Activated CD4-positive, alpha-beta memory T cell treated with anti-CD3 and anti-CD28 coated beads, Interleukin-2, amount 10 ng/mL, durations not matched to agents 7 days and 5 days (primary cell): ENCODE measurements around the gene POU2AF2. TPM values are rescaled to one million over a fixed set of nuclear protein-coding genes. Genes with fewer than 3 reads are reported as not detected.
A peak's percentile ranks its signal among the peaks of the same experiment; 100 is the strongest.
"Not testable (repeated sequence)": the region's sequence is repeated elsewhere in the genome, so short reads cannot be mapped to it uniquely, and the experiment has no call there.

ENCODE experiments used
- CTCF ChIA-PET: fragments of 350-600 bp; sonication (Branson Sonifier 250); formaldehyde crosslinking; loops from one replicate; lab custom pipeline; 2021; ENCODE audit warnings: antibody characterized with exemption, inconsistent platforms; lab: Charles Lee
- POLR2A ChIA-PET: fragments of 350-600 bp; sonication (Branson Sonifier 250); formaldehyde crosslinking; loops from one replicate; lab custom pipeline; 2021; ENCODE audit warnings: antibody characterized with exemption; lab: Charles Lee
- DNase-seq: peaks from one replicate; pipeline ENCODE4 v3.0.0-alpha.2; 2020
- H3K27ac Mint-ChIP-seq: one replicate; pipeline ENCODE4 v1.8.0; 2021; ENCODE audit warnings: mild to moderate bottlenecking, mixed read lengths
- H3K27me3 Mint-ChIP-seq: one replicate; pipeline ENCODE4 v1.8.0; 2021; ENCODE audit warnings: mixed read lengths
- H3K36me3 Mint-ChIP-seq: one replicate; pipeline ENCODE4 v1.8.0; 2021; ENCODE audit warnings: low read depth, mixed read lengths
- H3K4me1 Mint-ChIP-seq: one replicate; pipeline ENCODE4 v1.8.0; 2021; ENCODE audit warnings: mixed read lengths
- H3K4me3 Mint-ChIP-seq: one replicate; pipeline ENCODE4 v1.8.0; 2021; ENCODE audit warnings: mild to moderate bottlenecking, mixed read lengths
- H3K9me3 Mint-ChIP-seq: one replicate; pipeline ENCODE4 v1.8.0; 2021; ENCODE audit warnings: mixed read lengths
- total RNA-seq, 2 experiments: library from RNA; stranded (reverse); gene quantifications; one replicate each; pipeline ENCODE4 v1.2.3, GENCODE V29; 2021

POU2AF2 gene
- not detected for total RNA-seq

- Mint-ChIP-seq H3K27me3 (peaks cover 35% of the 10 kb centered on the region), H3K9me3 (no peaks in the 10 kb centered on the region), H3K4me3 (no peak within 1 kb of the TSS), H3K4me1 (no peaks in the 10 kb centered on the region), H3K27ac (no peak within 1 kb of the TSS), H3K36me3 (no peaks in the 10 kb centered on the region)
- no peak for DNase-seq
- ChIA-PET CTCF (no interaction called here), POLR2A (no interaction called here)
Measured at GRCh38 chr11:111245425-111245824, at the start of gene POU2AF2. POU2AF2 (plus strand) TSS chr11:111245725; CDS start chr11:111245854, 129 bp downstream.

DNA sequence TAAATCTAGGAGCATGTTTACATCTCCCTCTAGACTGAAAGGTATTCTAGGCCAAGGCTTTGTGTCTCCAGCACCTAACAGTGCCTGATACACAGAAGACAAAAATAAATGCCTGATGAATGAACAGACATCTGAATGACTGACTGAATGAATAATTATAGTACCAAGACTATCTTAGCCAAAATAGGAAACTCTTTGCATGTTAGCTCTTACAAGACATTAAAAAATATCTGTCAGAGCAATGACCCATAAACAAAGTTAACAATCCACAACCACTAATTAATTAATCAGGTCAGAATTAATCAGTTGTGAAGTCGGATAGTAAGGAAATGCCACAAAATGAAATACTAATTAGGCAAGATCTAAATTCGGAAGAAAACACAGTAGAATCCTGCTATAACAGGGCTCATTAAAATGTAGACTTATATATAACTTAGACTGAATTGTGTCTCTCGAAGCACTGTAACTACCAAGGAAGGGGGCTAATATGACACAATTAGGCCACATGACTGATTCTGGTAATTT lies 45.5 kb upstream of the POU2AF2 start:
- H3K27ac Mint-ChIP-seq: no peak overlapping the region
- ChIA-PET POLR2A (no interaction called here), CTCF (no interaction called here)
- DNase-seq: no peak
- no peaks in the 10 kb centered on the region for H3K36me3 Mint-ChIP-seq
- H3K27me3 Mint-ChIP-seq: peaks cover 7% of the 10 kb centered on the region
- H3K4me1 Mint-ChIP-seq: peaks cover 2% of the 10 kb centered on the region
- H3K4me3 Mint-ChIP-seq: no peak overlapping the region
- no peaks in the 10 kb centered on the region for H3K9me3 Mint-ChIP-seq

- Mint-ChIP-seq H3K9me3 (no peaks in the 10 kb centered on the region), H3K27ac (no peak overlapping the region), H3K27me3 (peaks cover 6% of the 10 kb centered on the region), H3K4me1 (peaks cover 14% of the 10 kb centered on the region), H3K36me3 (peaks cover 2% of the 10 kb centered on the region), H3K4me3 (no peak overlapping the region)
- DNase-seq: no peak
- ChIA-PET CTCF (no interaction called here), POLR2A (no interaction called here)
Measured at GRCh38 chr11:111204211-111204610, 41.3 kb upstream of the POU2AF2 start.

DNA sequence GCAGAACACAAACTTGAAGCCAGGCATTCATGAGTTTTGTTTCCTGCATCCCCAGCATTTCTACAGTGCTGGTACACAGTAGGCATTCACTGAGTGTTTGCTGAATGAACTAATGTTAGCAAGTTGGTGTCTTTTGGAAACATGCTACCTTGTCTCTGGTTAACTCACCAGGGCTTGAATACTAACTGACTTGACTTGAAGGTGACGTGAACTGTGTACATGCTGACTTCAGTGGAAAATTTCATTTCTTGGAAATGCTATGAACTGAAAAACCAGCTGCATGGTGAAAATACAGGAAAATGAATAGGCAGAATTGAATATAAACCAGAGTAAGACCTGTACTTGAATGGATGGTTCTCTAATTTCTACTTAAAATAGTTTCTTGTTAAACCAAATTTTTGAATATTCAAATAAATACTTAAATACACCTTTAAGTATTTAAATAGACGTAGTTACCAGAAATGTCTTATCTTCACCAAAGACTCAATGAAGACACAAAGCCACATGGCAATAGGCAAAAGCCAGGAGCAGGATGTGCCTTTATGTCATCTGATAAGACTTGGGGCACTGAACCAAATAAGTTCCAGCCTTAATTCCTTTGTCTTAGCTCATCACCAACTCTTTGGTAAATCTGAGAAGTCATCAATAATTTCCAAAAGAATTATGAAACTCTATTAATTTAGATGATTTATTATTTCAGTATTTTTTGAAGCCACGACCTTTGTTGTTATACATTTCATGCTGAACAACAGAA lies 39.7 kb upstream of the POU2AF2 start:
- Mint-ChIP-seq H3K36me3 (peaks cover 2% of the 10 kb centered on the region), H3K27ac (no peak overlapping the region), H3K27me3 (peaks cover 9% of the 10 kb centered on the region), H3K9me3 (no peaks in the 10 kb centered on the region), H3K4me1 (peaks cover 14% of the 10 kb centered on the region), H3K4me3 (no peak overlapping the region)
- CTCF ChIA-PET: no interaction called here
- POLR2A ChIA-PET: no interaction called here
- DNase-seq: no peak

DNA sequence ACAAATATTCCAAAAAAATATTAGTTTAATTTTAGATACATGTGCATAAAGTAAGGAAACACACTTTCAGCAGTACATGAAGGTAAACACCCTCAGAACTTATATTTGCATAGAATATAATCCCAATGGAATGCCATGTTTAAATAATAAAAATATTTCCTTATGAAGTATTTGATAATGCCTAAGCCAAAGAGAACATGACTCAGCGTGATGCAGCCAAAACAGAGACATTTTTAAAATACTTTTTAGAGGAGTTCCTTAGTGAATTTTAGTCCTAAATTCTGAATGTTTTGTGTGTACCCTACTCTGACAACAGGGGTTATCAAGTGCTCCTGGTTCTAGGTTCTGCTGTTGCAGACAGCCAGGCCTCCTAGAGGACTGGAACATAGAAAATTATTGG lies 39.1 kb upstream of the POU2AF2 start:
- Mint-ChIP-seq H3K4me1 (peaks cover 14% of the 10 kb centered on the region), H3K36me3 (peaks cover 2% of the 10 kb centered on the region), H3K27me3 (peaks cover 9% of the 10 kb centered on the region), H3K9me3 (no peaks in the 10 kb centered on the region), H3K4me3 (no peak overlapping the region), H3K27ac (no peak overlapping the region)
- ChIA-PET CTCF (no interaction called here), POLR2A (no interaction called here)
- no peak for DNase-seq

GRCh38 chr11:111207213-111207612 lies 38.3 kb upstream of the POU2AF2 start:
- Mint-ChIP-seq H3K27ac (peak overlapping the region; percentile 27), H3K9me3 (no peaks in the 10 kb centered on the region), H3K36me3 (peaks cover 2% of the 10 kb centered on the region), H3K4me1 (peaks cover 14% of the 10 kb centered on the region), H3K27me3 (peaks cover 9% of the 10 kb centered on the region), H3K4me3 (no peak overlapping the region)
- no peak for DNase-seq
- CTCF ChIA-PET: no interaction called here
- POLR2A ChIA-PET: no interaction called here

DNA sequence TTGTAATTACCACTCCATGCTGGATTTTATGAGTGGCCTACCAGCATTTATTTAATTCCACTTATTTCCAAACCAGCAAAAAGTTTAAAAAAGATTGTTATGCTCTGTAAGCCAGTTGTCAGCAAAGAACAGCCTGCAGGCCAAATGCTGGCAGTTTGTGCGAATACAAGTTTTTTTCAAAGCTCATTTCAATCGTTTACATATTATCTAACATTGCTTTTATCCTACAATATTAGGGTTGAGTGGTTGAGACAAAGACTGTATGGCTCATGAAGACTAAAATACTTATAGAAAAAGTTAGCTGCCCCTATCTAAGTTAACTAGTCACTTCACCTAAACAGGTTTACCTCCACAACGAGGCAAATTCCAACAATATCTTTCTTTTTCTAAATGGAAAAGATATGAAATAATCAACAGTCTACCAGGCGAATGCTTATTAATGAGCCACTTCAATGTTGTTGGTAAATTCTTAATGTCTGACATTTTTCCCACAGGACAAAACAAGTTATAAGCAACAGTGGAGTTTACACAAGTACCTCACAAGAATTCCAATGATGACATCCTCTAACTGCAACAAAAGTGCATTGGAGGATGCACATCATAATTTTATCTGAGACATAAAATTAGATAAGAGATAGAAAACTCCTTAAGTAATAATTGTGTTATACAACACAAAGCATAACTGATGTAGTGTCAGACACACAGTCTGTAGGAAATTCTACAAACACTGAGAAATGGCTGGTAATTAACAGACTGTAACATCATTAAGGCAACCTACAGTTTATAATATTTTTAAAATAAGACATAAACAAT lies 35.8 kb upstream of the POU2AF2 start:
- no peak overlapping the region for H3K4me3 Mint-ChIP-seq
- CTCF ChIA-PET: interaction anchor here (1.3 kb wide), 1 partner anchor 21 kb away, joined by 3 read pairs; no protein-coding TSS in a partner anchor
- no peak for DNase-seq
- no peak overlapping the region for H3K27ac Mint-ChIP-seq
- peaks cover 12% of the 10 kb centered on the region for H3K27me3 Mint-ChIP-seq
- H3K9me3 Mint-ChIP-seq: no peaks in the 10 kb centered on the region
- H3K4me1 Mint-ChIP-seq: peaks cover 14% of the 10 kb centered on the region
- peaks cover 2% of the 10 kb centered on the region for H3K36me3 Mint-ChIP-seq
- POLR2A ChIA-PET: no interaction called here

DNA sequence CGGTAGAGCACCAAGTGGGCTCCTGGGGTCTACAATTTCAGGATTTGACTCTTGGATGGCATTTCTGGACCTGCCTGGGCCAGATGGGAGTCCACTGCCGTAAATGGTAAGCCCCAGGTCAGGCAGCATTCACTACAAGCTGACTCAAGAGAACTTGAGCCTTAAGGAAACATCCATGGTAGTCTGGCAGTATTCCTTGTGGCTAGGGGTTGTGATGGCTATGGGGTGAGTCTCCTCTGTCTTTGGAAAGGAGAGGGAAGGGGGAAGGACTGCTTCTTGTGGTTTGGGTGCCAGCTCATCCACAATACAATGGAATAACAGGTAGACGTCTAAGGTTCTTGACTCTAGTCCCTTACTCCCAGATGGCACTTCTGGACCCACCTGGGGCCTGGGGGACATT lies 32.3 kb upstream of the POU2AF2 start:
- no peak overlapping the region for H3K4me3 Mint-ChIP-seq
- DNase-seq: no peak
- no peaks in the 10 kb centered on the region for H3K4me1 Mint-ChIP-seq
- POLR2A ChIA-PET: no interaction called here
- H3K27ac Mint-ChIP-seq: no peak overlapping the region
- CTCF ChIA-PET: no interaction called here
- H3K27me3 Mint-ChIP-seq: peaks cover 23% of the 10 kb centered on the region
- H3K9me3 Mint-ChIP-seq: no peaks in the 10 kb centered on the region
- H3K36me3 Mint-ChIP-seq: no peaks in the 10 kb centered on the region

DNA sequence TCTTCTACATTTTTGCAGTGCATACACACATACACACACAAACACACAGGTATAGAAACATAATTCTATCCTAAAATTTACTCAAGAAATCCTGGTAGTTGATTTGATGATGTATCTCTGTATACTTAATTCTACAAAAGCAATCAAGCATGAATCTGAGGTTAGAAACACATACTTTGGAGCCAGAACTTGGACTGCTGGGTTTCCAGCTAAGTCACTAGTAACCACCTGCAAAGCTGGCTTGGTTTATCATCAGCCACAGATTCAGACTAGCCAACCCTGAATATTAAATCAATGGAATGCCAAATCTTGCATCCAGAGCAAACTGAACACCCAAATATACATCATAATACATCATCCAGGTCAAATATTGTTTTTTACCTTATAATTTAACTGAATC lies 24.8 kb upstream of the POU2AF2 start:
- CTCF ChIA-PET: interaction anchor here (0.9 kb wide), 1 partner anchor 10 kb away, joined by 4 read pairs; no protein-coding TSS in a partner anchor
- DNase-seq: no peak
- H3K4me3 Mint-ChIP-seq: no peak overlapping the region
- no peaks in the 10 kb centered on the region for H3K9me3 Mint-ChIP-seq
- no peaks in the 10 kb centered on the region for H3K36me3 Mint-ChIP-seq
- H3K27me3 Mint-ChIP-seq: peaks cover 47% of the 10 kb centered on the region
- H3K4me1 Mint-ChIP-seq: peaks cover 12% of the 10 kb centered on the region
- no peak overlapping the region for H3K27ac Mint-ChIP-seq
- POLR2A ChIA-PET: interaction anchor here (1.4 kb wide), 1 partner anchor 10 kb away, joined by 3 read pairs; no protein-coding TSS in a partner anchor

- H3K4me3 Mint-ChIP-seq: no peak overlapping the region
- peaks cover 45% of the 10 kb centered on the region for H3K27me3 Mint-ChIP-seq
- ChIA-PET POLR2A (interaction anchor here (1.4 kb wide), 1 partner anchor 9 kb away, joined by 3 read pairs; no protein-coding TSS in a partner anchor), CTCF (interaction anchor here (0.9 kb wide), 1 partner anchor 10 kb away, joined by 4 read pairs; no protein-coding TSS in a partner anchor)
- no peaks in the 10 kb centered on the region for H3K36me3 Mint-ChIP-seq
- H3K4me1 Mint-ChIP-seq: peaks cover 12% of the 10 kb centered on the region
- H3K27ac Mint-ChIP-seq: no peak overlapping the region
- H3K9me3 Mint-ChIP-seq: no peaks in the 10 kb centered on the region
- DNase-seq: no peak
Measured at GRCh38 chr11:111221208-111221607, 24.3 kb upstream of the POU2AF2 start.

DNA sequence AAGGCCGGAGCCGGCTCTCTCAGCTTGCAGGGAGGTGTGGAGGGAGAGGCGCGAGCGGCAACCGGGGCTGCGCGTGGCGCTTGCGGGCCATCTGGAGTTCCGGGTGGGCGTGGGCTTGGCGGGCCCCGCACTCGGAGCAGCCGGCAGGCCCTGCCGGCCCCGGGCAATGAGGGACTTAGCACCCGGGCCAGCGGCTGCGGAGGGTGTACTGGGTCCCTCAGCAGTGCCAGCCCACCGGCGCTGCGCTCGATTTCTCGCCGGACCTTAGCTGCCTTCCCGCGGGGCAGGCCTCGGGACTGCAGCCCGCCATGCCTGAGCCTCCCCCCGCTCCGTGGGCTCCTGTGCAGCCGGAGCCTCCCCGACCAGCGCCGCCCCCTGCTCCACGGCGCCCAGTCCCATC lies 23.6 kb upstream of the POU2AF2 start:
- H3K9me3 Mint-ChIP-seq, H3K4me3 Mint-ChIP-seq, H3K27ac Mint-ChIP-seq, CTCF ChIA-PET, POLR2A ChIA-PET, DNase-seq, H3K36me3 Mint-ChIP-seq: not testable (repeated sequence)
- peaks cover 12% of the 10 kb centered on the region for H3K4me1 Mint-ChIP-seq
- peaks cover 45% of the 10 kb centered on the region for H3K27me3 Mint-ChIP-seq

DNA sequence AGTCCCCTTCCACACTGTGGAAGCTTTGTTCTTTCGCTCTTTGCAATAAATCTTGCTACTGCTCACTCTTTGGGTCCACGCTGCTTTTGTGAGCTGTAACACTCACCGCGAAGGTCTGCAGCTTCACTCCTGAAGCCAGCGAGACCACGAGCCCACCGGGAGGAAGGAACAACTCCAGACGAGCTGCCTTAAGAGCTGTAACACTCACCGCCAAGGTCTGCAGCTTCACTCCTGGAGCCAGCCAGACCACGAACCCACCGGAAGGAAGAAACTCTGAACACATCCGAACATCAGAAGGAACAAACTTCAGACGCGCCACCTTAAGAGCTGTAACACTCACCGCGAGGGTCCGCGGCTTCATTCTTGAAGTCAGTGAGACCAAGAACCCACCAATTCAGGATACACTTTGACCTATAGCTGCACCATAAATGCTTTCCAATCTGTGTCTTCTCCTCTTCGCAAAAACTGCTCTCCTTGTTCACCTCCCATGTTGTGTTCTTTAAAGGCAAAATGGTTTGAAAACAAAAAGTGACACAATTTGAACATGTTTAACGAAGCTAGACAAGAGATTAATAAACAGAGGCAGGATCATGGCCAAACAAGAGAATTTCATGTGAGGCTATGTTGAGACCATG lies 22.6 kb upstream of the POU2AF2 start:
- CTCF ChIA-PET, POLR2A ChIA-PET, H3K36me3 Mint-ChIP-seq, H3K9me3 Mint-ChIP-seq: not testable (repeated sequence)
- peak; percentile 55 for DNase-seq
- peaks cover 37% of the 10 kb centered on the region for H3K27me3 Mint-ChIP-seq
- peak overlapping the region; percentile 68 for H3K4me3 Mint-ChIP-seq
- H3K4me1 Mint-ChIP-seq: peaks cover 12% of the 10 kb centered on the region
- peak overlapping the region; percentile 40 for H3K27ac Mint-ChIP-seq

DNA sequence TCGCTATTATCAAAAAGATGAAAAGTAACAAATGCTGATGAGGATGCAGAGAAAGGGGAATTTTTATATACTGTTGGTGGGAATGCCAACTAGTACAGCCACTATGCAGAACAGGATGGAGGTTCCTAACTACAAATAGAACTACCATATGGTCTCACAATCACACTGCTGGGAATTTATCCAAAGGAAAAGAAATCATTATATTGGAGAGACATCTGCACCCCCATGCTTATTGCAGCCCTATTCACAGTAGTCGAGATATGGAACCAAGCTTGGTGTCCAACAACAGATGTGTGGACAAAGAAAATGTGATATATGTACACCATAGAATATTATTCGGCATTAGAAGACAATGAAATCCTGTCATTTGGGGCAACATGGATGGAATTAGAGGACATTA lies 19.6 kb upstream of the POU2AF2 start:
- POLR2A ChIA-PET: no interaction called here
- CTCF ChIA-PET: no interaction called here
- Mint-ChIP-seq H3K36me3 (no peaks in the 10 kb centered on the region), H3K27me3 (peaks cover 25% of the 10 kb centered on the region), H3K9me3 (no peaks in the 10 kb centered on the region), H3K27ac (no peak overlapping the region), H3K4me1 (peaks cover 33% of the 10 kb centered on the region), H3K4me3 (no peak overlapping the region)
- DNase-seq: no peak
